M059J (cell line): ENCODE results near the gene HELZ. TPM values are rescaled to one million over a fixed set of nuclear protein-coding genes. Genes with fewer than 3 reads are reported as not detected.
"Not testable (repeated sequence)": the region's sequence is repeated elsewhere in the genome, so short reads cannot be mapped to it uniquely, and the experiment has no call there.

ENCODE experiments used
- DNase-seq: peaks from one replicate; pipeline ENCODE4 v3.0.0-alpha.2; 2012; ENCODE audit warnings: low read depth
- total RNA-seq: library from RNA; depleted of rRNA; stranded (reverse); fragments of >200 nt; shearing (Covaris generic); gene quantifications from 2 replicates; pipeline ENCODE4 v1.2.3, GENCODE V29; 2014

Gene HELZ
- total RNA-seq, 1 experiment from 2014 or later = 21.9 TPM

- no peak for DNase-seq
These were observed 25.4 kb upstream of the HELZ start for GRCh38 chr17:67270416-67270815.

- DNase-seq = no peak
These were observed 21.5 kb upstream of the HELZ start for GRCh38 chr17:67266496-67266895.

- no peak for DNase-seq
These were observed 20.5 kb upstream of the HELZ start for GRCh38 chr17:67265436-67266019.

- DNase-seq = no peak
These were observed 17.6 kb upstream of the HELZ start for GRCh38 chr17:67262435-67263117.

- peak; percentile 18 for DNase-seq
These were observed 15.4 kb upstream of the HELZ start for GRCh38 chr17:67260170-67260987.

- DNase-seq = no peak
These were observed 13.9 kb upstream of the HELZ start for GRCh38 chr17:67258821-67259468.

- no peak for DNase-seq
These were observed 11.2 kb upstream of the HELZ start for GRCh38 chr17:67256075-67256732.

GRCh38 chr17:67253384-67253783 is 8.4 kb upstream of the HELZ start:
- no peak for DNase-seq

- DNase-seq = not testable (repeated sequence)
These were observed 6.6 kb upstream of the HELZ start for GRCh38 chr17:67251586-67251985.

GRCh38 chr17:67248291-67248690 is 3.3 kb upstream of the HELZ start:
- DNase-seq = no peak

GRCh38 chr17:67247416-67247900 is 2.5 kb upstream of the HELZ start:
- no peak for DNase-seq

GRCh38 chr17:67246653-67247415 is 1.8 kb upstream of the HELZ start:
- peak; percentile 90 for DNase-seq

GRCh38 chr17:67246403-67246652 is 1.3 kb upstream of the HELZ start:
- DNase-seq = no peak

- peak; percentile 40 for DNase-seq
These were observed 852 bp upstream of the HELZ start for GRCh38 chr17:67245694-67246402.

- DNase-seq = peak; percentile 8
These were observed 444 bp downstream of the HELZ start for GRCh38 chr17:67244431-67245072.

GRCh38 chr17:67243284-67243683 is 1.7 kb downstream of the HELZ start:
- no peak for DNase-seq

GRCh38 chr17:67241719-67242341 is 3.2 kb downstream of the HELZ start:
- no peak for DNase-seq

GRCh38 chr17:67239597-67239996 is 5.4 kb downstream of the HELZ start:
- no peak for DNase-seq

GRCh38 chr17:67238991-67239390 is 6.0 kb downstream of the HELZ start:
- DNase-seq = no peak

GRCh38 chr17:67232441-67232840 is 12.6 kb downstream of the HELZ start:
- no peak for DNase-seq
